Fibroblast of skin of right biceps (primary cell): ENCODE measurements around the gene ADCK2.
A peak's percentile ranks its signal among the peaks of the same experiment; 100 is the strongest.
"Not testable (repeated sequence)": the region's sequence is repeated elsewhere in the genome, so short reads cannot be mapped to it uniquely, and the experiment has no call there.

Experiments used
- DNase-seq: peaks from one replicate; pipeline ENCODE4 v3.0.0-alpha.2; 2013

Gene ADCK2

DNA sequence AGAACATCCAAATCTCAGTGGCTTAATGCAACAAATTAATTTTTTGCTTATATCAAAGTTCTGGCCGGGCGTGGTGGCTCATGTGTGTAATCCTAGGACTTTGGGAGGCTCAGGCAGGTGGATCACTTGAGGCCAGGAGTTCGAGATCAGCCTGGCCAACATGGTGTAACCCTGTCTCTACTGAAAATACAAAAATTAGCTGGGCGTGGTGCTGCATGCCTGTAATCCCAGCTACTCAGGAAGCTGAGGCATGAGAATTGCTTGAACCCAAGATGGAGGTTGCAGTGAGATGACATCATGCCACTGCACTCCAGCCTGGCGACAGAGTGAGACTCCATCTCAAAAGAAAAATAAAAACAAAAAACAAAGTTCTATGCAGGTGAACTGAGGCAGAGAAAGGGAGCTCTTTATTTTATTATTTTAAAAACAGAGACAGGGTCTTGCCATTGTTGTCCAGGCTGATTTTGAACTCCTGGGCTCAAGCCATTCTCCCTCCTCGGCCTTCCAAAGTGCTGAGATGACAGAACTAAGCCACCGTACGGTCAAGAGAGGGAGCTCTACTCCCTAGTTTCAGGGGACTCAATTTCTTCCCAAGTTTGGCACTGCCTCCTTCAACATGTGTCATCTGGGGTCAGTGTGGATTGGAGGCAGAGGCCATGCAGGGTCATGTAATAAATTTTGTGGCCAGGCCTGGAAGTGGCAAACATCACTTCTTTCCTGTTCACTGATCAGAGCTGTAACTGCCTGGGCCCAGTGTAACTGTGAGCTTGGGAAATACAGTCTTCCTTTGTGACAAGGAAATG, 2.4 kb downstream of the ADCK2 start:
- peak; percentile 51 for DNase-seq

DNA sequence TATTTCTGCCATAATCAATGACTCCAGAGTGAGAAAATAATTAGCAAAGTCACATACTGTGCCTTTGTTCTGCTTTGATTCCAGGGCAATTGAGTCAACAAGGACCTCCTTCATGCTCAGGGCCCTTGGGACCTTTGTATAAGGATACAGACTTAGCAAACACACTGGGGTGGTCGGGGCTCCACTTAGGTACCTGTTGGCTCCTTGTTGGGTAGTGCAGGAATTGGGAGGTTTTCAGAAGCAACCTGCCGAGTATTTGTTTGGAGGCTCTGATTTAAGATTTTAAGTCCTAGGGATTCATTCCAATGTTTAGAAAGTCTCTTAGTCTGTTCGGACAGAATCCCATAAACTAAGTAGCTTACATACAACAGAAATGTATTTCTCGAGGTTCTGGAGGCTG, 3.0 kb downstream of the ADCK2 start:
- DNase-seq = no peak

DNA sequence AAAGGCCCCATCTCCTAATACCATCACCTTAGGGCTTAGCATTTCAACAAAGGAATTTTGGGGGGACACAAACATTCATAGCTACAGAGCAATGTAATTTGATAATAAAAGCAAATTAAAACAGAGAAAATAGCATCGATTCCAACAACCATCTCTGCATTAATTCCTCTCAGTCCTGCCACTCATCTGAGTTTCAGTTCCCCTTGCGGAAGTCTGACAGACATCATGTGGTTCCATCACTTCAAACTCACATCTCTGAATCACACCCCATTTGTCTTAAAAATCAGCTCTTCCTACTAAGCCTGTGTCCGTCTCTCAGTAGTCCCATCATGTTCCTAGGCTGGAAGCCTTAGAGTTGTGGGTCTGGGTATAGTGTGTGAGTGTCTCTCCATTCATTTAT, 3.6 kb downstream of the ADCK2 start:
- no peak for DNase-seq

DNA sequence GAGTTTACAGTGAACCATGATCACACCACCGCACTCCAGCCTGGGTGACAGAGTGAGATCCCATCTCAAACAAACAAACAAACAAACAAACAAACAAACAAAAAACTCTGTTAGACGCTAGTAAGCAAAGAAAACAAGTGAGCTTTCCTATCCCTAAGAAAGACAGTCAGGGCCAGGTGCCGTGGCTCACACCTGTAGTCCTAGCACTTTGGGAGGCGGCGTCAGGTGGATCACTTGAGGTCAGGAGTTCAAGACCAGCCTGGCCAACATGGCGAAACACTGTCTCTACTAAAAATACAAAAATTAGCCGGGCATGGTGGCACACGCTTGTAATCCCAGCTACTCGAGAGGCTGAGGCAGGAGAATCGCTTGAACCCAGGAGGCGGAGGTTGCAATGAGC, 4.2 kb downstream of the ADCK2 start:
- DNase-seq = not testable (repeated sequence)

DNA sequence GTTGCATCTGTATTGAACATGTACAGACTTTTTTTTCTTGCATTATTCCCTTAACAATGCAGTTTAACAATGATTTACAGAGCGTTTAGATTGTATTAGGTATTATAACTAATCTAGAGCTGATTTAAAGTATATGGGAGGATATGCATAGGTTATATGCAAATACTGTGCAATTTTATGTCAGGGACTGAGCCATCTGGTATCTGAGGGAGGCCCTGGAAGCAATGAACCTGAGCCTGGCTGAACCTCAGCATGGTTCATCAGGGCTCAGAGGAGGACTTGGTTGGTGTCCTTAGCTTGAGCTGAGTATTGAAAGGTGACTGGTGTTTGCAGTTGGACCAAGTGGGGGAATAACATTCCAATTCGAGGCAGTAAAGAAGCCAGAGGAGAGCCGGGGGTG, 4.8 kb downstream of the ADCK2 start:
- DNase-seq = no peak

DNA sequence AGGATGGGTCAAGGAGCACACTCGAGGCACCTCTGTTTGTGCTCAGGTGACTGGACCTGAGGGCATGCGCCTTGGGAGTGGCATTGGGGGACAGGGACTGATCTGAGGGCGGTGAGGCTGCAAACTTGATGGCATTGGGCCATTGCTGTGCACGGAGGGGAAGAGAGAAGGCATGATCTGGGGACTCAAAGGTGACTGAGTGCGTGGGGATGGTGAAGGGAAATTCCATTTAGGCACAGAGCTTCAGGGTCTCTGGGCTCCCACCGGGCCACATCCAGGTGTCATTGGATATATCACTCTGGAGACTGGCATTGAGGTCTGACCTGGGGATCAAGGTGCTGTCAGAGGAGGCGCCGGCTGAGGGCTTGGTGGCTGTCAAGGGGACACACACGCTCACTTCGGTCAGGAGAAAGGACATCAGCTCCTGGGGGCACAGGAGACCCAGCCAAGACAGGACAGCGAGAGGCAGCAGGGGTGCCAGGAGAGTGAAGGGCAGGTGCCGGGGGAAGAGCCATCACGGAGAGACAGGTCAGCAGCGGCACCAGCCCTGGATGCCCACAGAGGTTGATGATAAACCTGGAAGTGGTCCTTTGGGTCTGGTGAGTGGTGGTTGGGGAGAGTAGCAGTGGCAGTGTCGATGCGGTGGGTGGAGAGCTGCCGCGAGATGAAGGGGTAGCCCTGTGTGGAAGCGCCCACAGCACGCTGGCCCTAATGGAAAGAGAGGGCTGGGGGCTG, 5.5 kb downstream of the ADCK2 start:
- DNase-seq = no peak

DNA sequence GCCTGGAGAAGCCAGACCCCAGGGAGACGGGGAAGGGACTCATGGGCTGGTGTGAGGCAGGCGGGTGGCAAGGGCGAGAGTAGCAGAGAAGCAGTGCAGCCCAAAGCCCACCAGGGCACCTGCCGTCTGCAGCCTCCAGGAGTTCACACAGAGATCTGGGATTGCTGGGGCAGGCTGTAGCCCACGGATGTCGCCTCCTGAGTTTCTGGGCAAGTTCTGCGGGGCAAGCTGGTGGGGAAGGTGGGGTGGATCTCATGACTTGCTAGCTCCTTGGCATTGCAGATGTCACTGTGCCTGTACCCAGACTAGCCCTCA, 6.0 kb downstream of the ADCK2 start:
- no peak for DNase-seq

DNA sequence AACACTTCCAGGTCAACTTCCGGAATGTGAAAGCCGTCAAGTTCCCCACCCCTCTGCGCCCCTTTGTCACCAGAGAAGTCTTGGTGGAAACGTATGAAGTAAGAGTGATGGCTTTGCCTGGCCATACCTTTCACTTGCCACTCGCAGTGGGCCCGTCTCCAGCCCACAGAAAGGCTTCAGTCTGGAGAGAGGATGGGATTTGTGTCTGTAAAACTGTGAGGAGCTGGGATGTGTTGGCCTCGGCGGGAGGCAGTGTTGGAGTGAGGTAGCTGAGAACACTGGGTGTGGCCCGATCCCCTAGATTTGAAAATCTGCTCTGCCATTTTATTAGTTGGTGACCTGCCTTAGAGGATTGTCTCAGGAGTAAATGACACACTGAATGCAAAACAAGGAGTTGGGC, 6.4 kb downstream of the ADCK2 start:
- DNase-seq = no peak

DNA sequence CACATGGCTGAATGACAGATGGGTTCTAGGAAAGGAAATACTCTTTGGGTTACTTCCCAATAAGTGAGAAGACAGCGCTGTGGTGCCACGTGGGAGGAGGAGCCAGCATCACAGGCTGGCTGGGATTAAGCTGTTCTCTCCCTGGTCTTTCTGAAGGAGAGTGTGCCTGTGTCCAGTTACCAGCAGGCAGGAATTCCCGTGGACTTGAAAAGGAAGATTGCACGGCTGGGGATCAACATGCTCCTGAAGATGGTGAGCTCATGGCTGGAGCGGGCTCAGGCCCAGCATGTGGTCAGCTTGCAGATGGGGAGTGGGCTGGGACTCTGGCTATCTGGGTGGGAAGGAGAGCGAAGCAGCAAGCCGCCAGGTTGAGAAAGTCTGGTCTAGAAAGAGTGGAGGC, 8.1 kb downstream of the ADCK2 start:
- no peak for DNase-seq

DNA sequence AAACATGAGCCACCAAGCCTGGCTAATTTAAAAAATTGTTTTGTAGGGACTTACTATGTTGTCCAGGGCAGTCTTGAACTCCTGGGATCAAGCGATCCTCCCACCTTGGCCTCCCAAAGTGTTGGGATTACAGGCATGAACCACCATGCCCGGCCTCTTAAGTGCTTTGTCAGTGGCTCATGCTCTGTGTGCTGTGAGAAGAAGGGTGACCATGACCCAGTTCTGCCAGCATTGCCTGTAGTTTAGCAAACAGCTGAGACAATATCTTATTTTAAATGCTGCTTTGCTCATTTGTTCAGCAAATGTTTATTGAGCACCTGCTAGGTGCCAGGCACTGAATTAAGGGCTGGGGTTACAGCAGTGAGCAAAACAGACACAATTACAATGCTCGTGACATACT, 9.0 kb downstream of the ADCK2 start:
- DNase-seq = no peak

DNA sequence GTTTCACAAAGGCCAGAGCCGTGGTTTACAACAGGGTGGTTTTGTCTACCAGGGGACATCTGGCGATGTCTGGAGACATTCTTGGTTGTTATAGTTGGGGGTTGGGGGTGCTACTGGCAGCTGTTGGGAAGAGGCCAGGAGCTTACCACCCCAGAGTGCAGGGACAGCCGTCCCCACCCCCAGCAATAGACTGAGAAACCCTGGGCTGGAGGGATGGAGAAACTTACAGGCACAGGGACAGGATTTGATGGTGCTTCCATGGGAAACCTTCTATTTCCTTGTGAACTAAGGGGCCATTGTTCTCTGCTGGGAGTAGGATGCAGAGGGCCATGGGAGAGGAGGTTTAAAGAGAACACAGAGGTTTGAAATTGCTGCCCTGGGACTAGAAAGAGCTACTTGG, 10.9 kb downstream of the ADCK2 start:
- no peak for DNase-seq

DNA sequence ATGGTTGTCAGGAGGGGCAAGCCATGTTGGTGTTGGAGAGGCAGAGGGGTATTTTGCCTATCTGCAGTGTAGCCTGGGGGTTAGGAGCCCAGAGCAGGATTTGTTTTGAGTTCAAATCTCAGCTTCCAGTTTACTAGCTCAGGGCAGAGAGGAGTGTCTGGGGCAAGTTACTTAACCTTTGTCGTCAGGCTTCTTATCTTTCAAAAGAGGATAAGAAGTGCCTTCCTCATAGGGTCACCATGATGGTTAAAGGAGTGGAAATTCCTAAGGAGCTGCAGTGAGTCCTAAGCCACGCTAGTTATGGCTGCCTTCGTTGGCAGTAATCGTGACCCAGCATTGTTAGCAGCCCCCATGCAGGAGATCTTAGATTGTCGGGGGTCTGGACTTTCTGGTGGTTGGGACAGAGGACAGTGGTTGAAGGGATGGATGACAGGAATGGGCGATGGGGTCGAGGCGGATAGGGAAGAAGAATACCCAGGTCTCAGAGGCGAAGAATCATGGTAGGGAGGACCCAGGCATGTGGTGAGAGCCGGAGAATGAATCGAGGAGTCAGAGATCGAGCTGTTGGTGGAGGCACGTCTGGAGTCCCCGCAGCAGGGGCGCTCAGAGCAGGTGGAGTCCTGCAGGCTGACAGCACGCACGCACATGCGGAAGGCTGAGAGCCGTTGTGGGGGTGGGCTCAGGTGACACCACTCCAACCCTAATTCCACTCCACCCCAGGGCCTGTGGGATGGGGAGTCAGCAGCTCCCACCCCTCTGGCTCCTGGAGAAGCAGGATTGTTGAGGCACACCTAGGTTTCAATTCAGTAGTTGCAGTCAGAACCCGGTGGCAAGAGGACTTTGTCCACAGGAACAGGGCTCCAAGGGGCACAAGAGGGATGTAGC, 11.6 kb downstream of the ADCK2 start:
- no peak for DNase-seq

DNA sequence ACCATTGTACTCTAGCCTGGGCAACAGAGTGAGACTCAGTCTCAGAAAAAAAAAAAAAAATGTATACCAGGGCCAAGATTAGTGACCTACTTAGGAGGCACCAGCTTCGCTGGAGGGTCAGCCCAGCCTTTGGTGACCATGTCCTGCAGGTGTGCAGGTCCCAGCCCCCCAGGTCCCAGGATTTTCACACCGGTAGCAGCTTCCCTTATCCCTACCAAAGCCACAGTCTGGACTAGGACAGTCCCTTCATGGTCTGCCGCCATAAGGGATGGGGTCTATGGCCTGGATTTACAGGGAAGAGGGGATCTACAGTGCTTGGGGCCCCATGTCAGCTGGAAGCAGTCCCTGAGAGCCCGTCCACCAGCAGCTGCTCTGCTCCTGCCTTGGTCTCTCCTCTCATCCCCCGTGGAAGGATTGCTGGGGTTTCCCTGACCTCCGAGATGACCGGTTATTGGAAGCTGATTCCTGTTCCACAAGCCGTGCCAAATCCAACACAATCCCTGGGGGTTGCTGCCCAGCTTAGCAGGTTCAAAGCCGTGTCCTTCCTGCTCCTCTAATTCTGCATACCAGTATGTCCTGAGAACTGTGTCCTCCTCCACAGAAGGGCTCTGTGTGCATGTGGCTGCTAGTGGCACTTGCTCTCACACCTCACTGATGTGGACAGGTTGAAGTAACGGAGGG, 12.8 kb downstream of the ADCK2 start:
- DNase-seq = no peak

DNA sequence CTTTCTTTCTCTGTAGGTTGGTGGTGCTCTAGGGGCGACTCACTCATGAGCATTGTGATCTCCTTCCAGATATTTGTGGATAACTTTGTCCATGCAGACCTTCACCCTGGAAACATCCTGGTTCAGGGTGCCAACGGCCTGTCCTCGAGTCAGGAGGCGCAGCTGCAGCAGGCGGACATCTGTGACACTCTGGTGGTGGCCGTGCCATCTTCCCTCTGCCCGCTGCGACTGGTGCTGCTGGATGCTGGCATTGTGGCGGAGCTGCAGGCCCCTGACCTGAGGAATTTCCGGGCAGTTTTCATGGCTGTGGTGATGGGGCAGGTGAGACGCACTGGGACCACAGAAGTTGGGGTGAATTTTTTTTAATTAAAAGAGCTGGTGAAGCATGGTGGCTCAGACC, 14.2 kb downstream of the ADCK2 start:
- DNase-seq = no peak

DNA sequence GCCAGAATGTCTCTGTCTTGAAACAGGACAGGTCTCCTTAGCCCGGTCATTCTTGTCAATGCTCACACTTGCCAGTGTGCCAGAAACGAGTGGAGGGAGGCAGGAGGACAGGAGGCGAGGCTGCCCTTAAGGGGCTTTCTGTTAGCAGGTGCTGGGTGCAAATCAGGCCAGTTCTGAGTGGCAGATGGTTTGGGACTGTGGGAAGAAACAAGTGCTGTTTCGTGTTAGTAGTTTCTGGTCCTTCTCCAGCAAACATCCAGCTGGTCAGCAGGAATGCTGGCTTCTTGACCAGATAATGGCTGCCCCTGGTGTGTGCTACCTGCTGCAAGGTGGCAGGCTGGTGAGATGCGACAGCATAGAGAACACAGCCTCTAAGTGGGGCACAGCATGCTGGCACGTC, 15.6 kb downstream of the ADCK2 start:
- no peak for DNase-seq

DNA sequence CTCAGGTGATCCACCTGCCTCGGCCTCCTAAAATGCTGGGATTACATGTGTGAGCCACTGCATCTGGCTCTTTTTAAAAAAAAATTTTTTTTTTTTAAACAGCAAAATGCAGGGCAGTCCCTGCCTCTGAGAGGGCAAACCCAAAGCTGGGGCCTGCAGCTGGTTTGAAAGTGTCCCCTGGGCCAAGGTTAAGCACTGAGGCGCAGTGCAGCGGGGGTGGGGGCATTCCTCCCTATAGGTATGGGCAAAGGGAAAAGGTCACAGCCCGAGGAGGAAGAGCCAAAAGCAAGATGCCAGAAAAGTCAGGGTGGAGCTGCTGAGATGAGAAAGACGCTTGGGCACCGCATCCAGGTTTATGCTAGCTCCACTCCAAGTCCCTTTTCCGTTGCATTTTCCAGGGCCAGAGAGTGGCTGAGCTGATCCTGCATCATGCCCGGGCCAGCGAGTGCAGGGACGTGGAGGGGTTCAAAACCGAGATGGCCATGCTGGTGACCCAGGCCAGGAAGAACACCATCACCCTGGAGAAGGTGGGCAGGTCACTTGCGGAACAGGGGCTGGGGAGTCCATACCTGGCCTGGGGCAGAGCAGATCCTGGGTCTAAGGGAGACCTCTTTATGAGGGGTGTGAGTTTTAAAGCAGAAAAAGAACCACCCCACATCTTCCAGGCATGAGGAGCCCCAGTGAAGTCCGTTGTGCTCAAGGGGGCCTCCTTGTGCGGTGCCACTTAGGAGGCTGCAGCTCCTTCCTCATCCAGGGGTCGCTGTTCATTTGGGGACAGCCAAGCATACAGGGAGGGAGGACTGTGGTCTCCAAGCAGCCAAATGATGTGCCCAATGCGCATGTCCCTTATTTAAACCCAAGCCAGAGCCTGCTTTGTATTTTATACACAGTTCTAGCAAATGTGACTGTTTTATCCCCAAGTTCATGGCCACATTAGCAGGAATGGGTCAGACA, 16.7 kb downstream of the ADCK2 start:
- DNase-seq = no peak

DNA sequence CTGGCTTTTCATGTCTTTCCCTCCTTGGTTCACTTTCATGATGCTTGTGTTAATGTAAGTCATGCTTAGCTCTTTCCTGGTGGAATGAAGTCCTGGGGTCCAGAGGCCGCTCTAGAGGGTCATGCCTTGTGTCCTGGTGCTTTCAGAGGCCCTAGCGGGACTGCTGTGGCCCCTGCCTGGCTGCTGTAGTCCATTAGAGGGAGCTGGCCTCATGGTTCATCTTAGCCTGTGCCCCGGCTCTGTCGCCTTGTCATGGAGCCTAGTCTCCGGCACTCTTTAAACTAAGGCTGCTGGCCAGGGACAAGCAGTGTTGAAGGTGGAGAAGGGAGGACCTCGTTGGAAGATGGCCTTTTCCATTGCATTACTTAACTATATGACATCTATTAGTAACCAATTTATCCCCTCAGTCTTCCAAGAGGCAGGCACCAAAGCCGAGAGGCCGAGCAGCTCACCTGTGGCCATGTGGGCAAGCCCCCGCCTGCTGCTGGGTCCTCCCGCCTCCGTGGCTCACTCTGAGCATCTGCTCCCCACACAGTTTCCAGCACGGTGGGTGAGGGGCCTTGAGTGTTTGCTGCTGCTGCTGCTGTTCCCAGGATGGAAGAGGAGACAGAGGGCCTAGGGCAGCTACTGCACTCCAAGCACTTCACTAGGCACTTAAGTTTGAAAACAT, 18.8 kb downstream of the ADCK2 start:
- no peak for DNase-seq

DNA sequence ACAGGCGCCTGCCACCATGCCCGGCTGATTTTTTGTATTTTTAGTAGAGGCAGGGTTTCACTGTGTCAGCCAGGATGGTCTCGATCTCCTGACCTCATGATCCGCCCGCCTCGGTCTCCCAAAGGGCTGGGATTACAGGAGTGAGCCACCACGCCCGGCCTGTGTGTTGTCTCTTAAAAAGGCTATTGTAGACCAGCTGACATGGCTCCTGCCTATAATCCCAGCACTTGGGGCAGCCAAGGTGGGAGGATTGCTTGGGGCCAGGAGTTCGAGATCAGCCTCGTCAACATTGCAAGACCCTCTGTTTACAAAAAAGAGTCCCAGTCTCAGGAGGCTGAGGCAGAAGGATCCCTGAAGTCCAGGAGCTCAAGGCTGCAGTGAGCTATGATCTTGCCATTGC, 21.1 kb downstream of the ADCK2 start:
- not testable (repeated sequence) for DNase-seq

DNA sequence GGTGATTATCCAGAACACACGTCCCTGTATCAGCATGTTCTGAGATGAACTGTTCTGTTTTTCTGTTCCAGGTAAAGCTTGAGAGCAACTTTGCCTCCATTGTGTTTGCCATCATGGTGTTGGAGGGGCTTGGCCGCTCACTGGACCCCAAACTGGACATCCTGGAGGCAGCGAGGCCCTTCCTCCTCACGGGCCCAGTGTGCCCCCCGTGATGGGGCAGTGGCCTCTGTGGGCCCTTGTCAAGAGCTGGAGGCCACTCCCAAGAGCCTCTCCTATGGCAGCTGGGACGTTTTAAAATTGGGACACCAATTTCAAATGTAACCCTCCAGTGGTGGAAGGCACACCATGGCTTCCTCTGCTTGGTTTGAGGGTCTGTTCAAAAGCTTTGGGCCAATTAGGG, 21.8 kb downstream of the ADCK2 start:
- DNase-seq = no peak

DNA sequence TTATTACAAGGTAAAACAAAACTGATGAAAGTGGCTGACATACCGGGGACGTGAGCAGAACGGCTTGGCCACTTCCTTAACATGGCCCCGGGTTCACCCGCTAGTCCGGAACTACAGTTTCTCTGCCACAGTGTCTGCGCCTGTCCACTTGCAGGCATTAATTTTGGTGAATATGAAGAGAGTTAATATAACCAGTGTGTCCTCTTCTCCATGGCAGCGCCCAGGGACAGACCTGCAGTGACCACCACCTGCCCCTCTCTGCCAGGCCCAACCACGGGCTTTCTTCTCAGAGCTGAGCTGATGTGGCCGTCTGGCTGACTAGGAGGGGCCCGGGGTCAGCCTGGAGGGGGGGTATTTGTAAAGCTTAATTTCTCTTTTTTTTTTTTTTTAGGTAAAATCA, 22.6 kb downstream of the ADCK2 start:
- no peak for DNase-seq

DNA sequence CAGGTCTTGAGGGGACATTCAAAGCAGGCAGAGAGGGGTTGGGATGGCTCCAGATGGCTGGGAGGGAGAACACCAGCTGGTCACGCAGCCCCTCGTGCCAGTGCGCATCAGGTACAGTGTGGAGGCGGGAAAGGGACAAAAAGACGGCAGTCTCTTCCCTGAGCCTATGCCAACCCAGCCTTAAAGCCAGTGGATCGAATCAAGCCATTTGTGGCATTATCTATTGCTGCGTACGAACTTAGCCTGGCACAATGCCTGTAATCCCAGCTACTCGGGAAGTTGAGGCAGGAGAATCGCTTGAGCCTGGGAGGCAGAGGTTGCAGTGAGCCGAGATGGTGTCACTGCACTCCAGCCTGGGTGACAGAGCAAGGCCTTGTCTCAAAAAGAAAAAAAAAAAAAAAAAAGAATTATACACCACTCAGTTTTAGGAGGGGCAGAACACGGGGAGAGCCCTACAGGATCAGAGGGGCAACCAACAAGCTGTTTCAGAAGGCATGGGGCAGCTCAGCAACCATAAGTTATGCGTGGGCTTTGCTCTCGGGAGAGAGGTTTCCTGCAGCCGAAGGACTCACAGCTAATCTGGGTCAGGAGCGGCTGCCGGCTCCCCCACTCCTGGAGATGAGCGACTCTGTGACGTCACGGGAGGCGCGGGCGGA, 23.4 kb downstream of the ADCK2 start:
- peak; percentile 93 for DNase-seq
